Gastroesophageal sphincter (tissue), 3 donors: ENCODE data around the gene ZBTB8A.

Experiments
- POLR2A ChIP-seq, 2 donors: fragments of 450-650 bp; IDR thresholded peaks; one replicate each; pipeline ENCODE4 v1.6.1; 2017; ENCODE audit warnings: antibody characterized with exemption in 2 of 2, mild to moderate bottlenecking in 2 of 2, moderate library complexity in 1 of 2
- TF ChIP-seq, protein P1 (sequence below), 4 experiments: fragments of 200-600 bp in 2 of 4; fragments of 450-650 bp in 2 of 4; sonication (generic) in 1 of 4; IDR thresholded peaks; one replicate each; pipeline ENCODE4 v1.5.1; 2017 to 2019; ENCODE audit warnings: antibody characterized with exemption in 4 of 4, mild to moderate bottlenecking in 2 of 4, moderate library complexity in 2 of 4

DNA sequence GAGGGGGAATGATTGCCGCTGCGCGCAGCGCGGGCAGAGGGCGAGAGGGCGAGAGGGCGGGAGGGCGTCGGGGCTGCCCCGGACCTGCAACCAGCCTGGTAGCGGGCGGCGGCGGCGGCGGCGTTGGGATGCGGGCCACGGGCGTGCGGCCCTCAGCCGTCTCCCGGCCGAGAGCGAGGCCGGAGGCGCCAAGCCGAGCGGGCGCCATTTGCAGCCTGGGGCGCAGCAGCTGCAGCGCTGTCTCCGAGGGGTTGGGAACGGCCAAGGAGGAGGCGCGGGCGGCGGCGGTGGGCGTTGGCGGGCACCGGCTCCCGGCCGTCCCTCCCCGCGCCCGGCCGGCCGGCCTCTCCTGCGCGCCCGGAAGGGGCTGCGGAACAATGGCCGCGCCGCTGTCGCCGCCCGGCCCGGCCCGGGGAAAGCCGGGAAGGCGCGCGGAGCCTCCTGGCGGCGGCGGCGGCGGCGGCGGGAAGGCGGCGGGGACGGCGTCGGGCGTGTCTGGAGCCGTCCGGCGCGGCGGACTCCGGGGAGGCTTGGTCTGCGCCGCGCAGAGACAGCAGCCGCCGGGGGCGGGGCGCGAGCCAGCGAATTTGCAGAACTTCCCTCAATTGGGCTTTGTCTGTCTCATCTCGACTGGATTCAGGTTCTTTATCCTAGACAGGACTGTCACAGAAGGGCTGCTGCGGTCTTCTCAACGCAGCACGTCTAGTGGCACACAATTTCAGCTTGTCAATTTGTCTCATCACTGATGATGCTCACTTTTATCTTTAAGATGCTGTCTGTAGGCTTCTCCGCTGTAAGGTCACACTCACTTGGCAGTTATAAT, 38.6 kb upstream of the ZBTB8A start:
- TF ChIP-seq POLR2A (IDR thresholded peaks at IDR 0.05): peak; percentile 60 to 78
- TF ChIP-seq, protein P1, sequence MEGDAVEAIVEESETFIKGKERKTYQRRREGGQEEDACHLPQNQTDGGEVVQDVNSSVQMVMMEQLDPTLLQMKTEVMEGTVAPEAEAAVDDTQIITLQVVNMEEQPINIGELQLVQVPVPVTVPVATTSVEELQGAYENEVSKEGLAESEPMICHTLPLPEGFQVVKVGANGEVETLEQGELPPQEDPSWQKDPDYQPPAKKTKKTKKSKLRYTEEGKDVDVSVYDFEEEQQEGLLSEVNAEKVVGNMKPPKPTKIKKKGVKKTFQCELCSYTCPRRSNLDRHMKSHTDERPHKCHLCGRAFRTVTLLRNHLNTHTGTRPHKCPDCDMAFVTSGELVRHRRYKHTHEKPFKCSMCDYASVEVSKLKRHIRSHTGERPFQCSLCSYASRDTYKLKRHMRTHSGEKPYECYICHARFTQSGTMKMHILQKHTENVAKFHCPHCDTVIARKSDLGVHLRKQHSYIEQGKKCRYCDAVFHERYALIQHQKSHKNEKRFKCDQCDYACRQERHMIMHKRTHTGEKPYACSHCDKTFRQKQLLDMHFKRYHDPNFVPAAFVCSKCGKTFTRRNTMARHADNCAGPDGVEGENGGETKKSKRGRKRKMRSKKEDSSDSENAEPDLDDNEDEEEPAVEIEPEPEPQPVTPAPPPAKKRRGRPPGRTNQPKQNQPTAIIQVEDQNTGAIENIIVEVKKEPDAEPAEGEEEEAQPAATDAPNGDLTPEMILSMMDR (IDR thresholded peaks at IDR 0.05): peak in 2 of 4 experiments; percentile 65 to 66
